NCI-H187 (cell line): Measurements from ENCODE around the gene RCHY1.
A peak's percentile ranks its signal among the peaks of the same experiment; 100 is the strongest.
"Not testable (repeated sequence)": the region's sequence is repeated elsewhere in the genome, so short reads cannot be mapped to it uniquely, and the experiment has no call there.

Source experiments
- DNase-seq, 2 experiments: peaks; one replicate each; lab custom pipeline; 2025; lab: John Stamatoyannopoulos, UW

Gene RCHY1

GRCh38 chr4:75514131-75514948 lies at the start of gene RCHY1, which contains the start of gene THAP6:
Gene RCHY1, minus strand, starts transcription at chr4:75514403. Its CDS starts 117 bp downstream, at chr4:75514286.
Gene THAP6, plus strand, starts transcription at chr4:75514473. Its CDS starts 980 bp downstream, at chr4:75515453.
- peak; percentile 95 to 97 for DNase-seq

GRCh38 chr4:75561789-75562188 lies 47.6 kb upstream of the RCHY1 start:
- DNase-seq, result no peak

DNA sequence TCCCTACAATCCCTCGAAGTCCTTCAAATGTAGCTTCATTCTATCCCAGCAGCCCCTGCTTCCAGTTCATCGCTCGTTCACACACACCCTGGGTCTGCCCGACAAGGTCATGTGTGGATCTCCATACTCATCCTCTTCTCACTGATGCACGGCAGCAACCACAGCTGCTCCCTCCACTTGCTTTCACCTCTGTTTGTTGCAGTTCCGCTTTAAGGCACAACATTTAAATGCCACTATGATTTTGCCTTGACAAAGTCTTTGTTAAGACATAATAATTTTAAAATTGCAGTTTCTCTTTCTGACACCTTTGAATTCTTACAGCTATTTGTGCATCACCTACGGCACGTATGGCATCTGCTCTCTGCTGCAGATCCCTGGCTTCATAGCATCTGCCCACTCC lies 43.5 kb upstream of the RCHY1 start:
- no peak for DNase-seq

- DNase-seq, result no peak
Measured at GRCh38 chr4:75555294-75556164, 41.3 kb upstream of the RCHY1 start, which contains the start of gene ODAPH. Gene ODAPH, plus strand, starts transcription at chr4:75556066. Its CDS starts 17 bp downstream, at chr4:75556083.

DNA sequence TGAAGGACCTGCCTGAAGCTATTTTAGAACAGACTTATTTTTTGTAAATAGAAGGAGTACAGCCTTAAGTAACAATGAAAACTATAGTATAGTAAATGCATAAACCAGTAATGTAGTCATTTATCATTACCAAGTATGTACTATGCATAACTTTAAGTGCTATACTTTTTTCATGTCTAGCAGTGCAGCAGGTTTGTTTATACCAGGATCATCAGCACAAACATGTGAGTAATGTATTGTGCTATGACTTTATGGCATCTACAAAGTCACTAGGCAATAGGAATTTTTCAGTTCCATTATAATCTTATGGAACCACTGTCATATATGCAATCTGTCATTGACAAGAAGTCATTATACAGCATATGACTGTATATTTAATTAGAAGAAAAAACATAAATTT lies 38.2 kb upstream of the RCHY1 start:
- no peak for DNase-seq

- DNase-seq, result no peak
Measured at GRCh38 chr4:75549019-75549418, 34.8 kb upstream of the RCHY1 start.

DNA sequence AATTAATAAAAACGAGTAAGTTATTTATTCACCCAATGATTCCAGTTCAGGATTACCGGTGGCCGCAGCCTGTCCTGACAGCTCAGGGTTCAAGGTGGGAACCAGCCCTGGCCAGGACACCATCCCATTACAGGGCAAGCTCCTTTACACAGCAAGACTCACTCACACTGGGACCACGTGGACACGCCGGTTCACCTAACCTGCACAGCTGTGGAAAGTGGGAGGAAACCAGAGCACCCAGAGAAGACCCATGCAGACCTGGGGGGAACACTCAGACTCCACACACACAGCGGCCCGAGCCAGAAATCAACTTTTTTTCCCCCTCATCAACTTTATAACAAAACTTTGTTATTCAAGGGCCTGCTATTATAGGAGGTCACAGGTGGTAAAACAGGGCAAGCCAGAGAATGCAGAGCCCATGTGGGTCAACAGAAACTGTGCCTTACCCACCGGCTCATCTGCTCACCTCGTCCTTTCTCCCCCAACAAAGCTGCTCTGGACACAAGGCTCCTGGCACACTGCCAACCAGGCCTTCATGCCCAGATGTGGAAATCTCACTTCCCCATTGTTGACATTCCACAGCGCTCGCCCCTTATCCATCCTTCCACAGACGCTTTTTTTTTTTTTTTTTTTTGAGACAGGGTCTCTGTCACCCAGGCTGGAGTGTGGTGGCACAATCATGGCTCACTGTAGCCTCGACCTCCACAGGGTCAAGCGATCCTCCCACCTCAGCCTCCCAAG lies 33.6 kb upstream of the RCHY1 start:
- DNase-seq, result no peak

DNA sequence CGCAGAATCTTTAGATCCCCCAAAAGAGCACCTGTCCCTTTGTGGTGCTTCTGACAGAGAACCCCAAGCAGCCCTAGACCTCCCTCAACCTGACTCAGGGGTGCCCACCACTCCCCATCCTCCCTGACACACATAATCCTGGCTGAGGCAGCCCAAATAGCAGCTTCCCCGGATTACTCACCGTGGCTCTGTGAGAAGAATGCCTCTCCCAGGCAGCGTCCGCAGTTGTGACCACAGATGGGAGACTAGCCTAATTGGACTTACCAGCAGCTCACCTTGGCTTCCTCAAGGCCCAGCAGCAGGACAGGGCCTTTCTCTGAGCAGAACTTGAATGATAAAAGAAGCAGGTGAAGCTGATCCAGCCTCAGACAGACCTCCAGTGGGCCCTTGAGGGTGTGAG lies 31.3 kb upstream of the RCHY1 start:
- no peak for DNase-seq

- no peak for DNase-seq
Measured at GRCh38 chr4:75544870-75545269, 30.7 kb upstream of the RCHY1 start.

- not testable (repeated sequence) for DNase-seq
Measured at GRCh38 chr4:75544220-75544619, 30.0 kb upstream of the RCHY1 start.

DNA sequence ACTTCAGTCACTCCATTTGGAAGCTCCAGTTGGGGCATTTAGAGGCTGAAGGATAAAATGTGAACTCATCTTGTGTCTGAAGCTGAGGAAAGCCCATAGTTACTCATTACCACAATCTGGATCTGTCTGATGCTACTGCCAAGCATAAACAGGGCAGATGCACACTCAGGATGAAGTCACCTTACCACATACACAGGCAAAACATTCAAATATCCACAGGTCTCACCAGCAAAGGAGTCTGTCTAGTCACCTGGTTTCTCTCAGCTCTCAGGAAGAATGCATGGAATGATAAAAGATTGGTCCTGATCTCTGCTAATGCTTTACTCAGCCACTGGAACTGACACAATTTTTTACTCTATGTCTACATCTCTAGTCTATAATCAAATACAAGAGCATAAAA lies 28.6 kb upstream of the RCHY1 start:
- DNase-seq, result no peak

DNA sequence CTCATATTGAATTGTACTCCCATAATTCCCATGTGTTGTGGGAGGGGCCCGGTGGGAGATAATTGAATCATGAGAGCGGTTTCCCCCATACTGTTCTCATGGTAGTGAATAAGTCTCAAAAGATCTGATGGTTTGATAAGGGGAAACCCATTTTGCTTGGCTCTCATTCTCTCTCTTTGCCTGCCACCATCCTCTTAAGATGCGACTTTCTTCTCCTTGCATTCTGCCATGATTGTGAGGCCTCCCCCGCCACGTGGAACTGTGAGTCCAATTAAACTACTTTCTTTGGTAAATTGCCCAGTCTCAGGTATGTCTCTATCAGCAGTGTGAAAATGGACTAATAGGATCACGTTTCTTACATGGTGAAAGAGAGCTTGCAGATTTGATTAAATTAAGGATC lies 23.1 kb upstream of the RCHY1 start:
- not testable (repeated sequence) for DNase-seq

- DNase-seq, result not testable (repeated sequence)
Measured at GRCh38 chr4:75533926-75534325, 19.7 kb upstream of the RCHY1 start.

DNA sequence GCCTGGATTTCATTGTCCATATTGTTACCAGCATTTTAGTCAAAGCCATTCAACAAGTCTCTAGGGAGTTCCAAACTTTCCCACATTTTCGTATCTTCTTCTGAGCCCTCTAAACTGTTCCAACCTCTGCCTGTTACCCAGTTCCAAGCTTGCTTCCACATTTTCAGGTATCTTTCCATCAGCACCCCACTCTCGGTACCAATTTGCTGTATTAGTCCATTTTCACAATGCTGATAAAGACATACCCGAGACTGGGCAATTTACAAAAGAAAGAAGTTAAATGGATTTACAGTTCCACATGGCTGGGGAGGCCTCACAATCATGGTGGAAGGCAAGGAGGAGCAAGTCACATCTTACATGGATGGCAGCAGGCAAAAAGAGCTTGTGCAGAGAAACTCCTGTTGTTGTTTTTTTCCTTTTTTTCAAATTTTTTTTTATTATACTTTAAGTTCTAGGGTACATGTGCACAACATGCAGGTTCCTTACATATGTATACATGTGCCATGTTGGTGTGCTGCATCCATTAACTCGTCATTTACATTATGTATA lies 19.2 kb upstream of the RCHY1 start:
- not testable (repeated sequence) for DNase-seq

DNA sequence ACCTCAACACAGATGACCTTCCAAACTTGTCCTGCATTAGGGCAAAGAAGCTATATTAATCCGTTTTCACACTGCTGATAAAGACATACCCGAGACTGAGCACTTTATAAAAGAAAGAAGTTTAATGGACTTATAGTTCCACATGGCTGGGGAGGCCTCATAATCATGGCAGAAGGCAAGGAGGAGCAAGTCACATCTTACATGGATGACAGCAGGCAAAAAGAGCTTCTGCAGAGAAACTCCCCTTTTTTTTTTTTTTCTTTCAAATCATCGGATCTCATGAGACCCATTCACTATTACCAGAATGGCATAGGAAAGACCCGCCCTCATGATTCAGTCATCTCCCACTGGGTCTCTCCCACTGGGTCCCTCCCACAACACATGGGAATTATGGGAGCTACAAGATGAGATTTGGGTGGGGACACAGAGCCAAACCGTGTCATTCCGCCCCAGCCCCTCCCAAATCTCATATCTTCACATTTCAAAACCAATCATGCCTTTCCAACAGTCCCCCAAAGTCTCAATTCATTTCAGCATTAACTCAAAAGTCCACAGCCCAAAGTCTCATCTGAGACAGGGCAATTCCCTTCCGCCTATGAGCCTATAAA lies 17.4 kb upstream of the RCHY1 start:
- not testable (repeated sequence) for DNase-seq

- DNase-seq, result no peak
Measured at GRCh38 chr4:75530556-75531322, 16.5 kb upstream of the RCHY1 start.

GRCh38 chr4:75527482-75527881 lies 13.3 kb upstream of the RCHY1 start:
- no peak for DNase-seq

- no peak for DNase-seq
Measured at GRCh38 chr4:75525910-75526309, 11.7 kb upstream of the RCHY1 start.

DNA sequence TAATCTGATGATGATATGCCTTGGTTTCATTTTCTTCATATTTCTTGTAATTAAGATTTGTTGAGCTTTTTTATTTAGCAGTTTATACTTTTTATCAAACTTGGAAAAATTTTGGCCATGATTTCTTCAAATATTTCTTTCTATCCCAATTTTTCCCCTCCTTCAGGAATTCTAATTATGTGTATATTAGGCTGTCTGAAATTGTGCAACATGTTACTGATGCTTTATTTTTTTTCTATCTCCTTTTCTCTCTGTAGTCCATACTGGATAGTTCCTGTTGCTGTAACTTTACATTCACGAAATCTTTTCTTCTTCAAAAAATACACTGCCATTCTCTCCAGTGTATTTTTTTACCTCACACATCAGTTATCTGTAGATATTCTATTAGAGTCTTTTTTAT lies 10.9 kb upstream of the RCHY1 start:
- DNase-seq, result no peak

- DNase-seq, result not testable (repeated sequence)
Measured at GRCh38 chr4:75519452-75519851, 5.2 kb upstream of the RCHY1 start.

DNA sequence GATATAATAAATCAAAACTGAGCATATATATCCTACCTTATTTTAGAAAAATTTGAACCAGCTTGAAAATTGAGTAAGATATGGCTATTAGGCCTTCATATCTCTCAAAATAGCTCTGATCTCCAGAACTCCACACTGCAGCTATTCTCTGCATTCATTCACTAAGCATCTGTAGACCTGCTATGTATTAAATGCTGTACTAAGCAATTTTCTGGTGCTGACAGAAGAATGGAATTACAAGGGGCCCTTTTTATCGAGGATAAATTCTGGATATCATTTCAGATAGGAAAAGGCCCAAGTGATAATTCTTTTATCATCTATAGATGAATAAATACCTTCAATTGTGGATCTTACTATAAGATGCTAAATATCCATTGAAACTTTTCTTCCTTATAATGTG lies 1.9 kb upstream of the RCHY1 start:
- DNase-seq, result no peak
